Thyroid gland (tissue), 4 donors: ENCODE data around the gene GRK1. TPM values are rescaled to one million over a fixed set of nuclear protein-coding genes. Genes with fewer than 3 reads are reported as not detected.

Source experiments
- DNase-seq, 2 donors: peaks; one replicate each; pipeline ENCODE4 v3.0.0-alpha.2; 2019
- H3K27ac ChIP-seq, 3 donors: fragments of 200-600 bp; sonication (generic); 1 replicate in 2 of 3; 2 replicates in 1 of 3; pipeline ENCODE4 v1.5.1; 2016 to 2019; ENCODE audit warnings: mild to moderate bottlenecking in 1 of 3, moderate library complexity in 1 of 3
- H3K27me3 ChIP-seq: fragments of 200-600 bp; sonication (generic); one replicate; pipeline ENCODE4 v1.5.1; 2019
- H3K36me3 ChIP-seq, 2 donors: fragments of 200-600 bp; sonication (generic); one replicate each; pipeline ENCODE4 v1.5.1; 2016 to 2019
- H3K4me1 ChIP-seq, 2 donors: fragments of 200-600 bp; sonication (generic); one replicate each; pipeline ENCODE4 v1.5.1; 2017 to 2019
- H3K4me3 ChIP-seq, 3 donors: fragments of 200-600 bp; sonication (generic); replicated peaks in 1 of 3; 1 replicate in 2 of 3; 2 replicates in 1 of 3; pipeline ENCODE4 v1.5.1; 2016; ENCODE audit warnings: mild to moderate bottlenecking in 1 of 3
- H3K9me3 ChIP-seq: fragments of 200-600 bp; sonication (generic); one replicate; pipeline ENCODE4 v1.5.1; 2017
- POLR2A ChIP-seq, 2 donors: fragments of 450-650 bp; IDR thresholded peaks; one replicate each; pipeline ENCODE4 v1.6.1; 2017; ENCODE audit warnings: antibody characterized with exemption in 2 of 2, mild to moderate bottlenecking in 2 of 2, moderate library complexity in 1 of 2
- WGBS, 2 donors: methylation state at CpG; one replicate each; pipeline ENCODE4 v1.1.5; 2017; 5-methylcytosine and 5-hydroxymethylcytosine counted together
- intact Hi-C: fragments of 100-400 bp; cut with DNase I; formaldehyde crosslinking; loops from one replicate; pipeline ENCODE4 v1.15.1; 2023
- total RNA-seq, 4 donors: library from RNA; depleted of rRNA; stranded (reverse); fragments of >200 nt; gene quantifications; one replicate each; pipeline ENCODE4 v1.2.3, GENCODE V29; 2016
- TF ChIP-seq, protein P1 (sequence below), 6 experiments: fragments of 200-600 bp in 3 of 6; fragments of 450-650 bp in 3 of 6; sonication (generic) in 3 of 6; IDR thresholded peaks; one replicate each; pipeline ENCODE4 v1.5.1; 2016 to 2019; ENCODE audit warnings: antibody characterized with exemption in 6 of 6, mild to moderate bottlenecking in 2 of 6, inconsistent platforms in 1 of 6, moderate library complexity in 1 of 6

Gene GRK1
- total RNA-seq, 4 donors from 2014 or later = 2.0 to 17.9 (median 2.7) TPM

GRCh38 chr13:113734826-113735125, 67.8 kb downstream of the GRK1 start:
- no peaks in the 10 kb centered on the region for H3K36me3 ChIP-seq

DNA sequence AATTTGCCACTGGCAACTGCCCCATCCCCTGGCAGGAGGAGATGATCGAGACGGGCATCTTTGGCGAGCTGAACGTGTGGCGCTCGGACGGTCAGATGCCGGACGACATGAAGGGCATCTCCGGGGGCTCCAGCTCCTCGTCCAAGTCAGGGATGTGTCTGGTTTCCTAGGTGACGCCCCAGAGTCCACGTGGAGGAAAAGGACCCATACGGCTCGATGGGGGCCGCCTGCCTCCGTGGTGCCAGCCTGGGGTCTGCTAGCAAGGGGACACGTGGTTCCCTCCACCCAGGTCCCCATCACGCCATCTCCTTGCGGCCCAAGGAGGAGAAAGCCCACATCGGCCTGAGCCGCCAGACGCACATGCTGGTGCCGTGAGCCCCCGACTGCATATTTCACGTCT, 68.2 kb downstream of the GRK1 start:
- TF ChIP-seq POLR2A (IDR thresholded peaks at IDR 0.05) = no peak
- TF ChIP-seq, protein P1, sequence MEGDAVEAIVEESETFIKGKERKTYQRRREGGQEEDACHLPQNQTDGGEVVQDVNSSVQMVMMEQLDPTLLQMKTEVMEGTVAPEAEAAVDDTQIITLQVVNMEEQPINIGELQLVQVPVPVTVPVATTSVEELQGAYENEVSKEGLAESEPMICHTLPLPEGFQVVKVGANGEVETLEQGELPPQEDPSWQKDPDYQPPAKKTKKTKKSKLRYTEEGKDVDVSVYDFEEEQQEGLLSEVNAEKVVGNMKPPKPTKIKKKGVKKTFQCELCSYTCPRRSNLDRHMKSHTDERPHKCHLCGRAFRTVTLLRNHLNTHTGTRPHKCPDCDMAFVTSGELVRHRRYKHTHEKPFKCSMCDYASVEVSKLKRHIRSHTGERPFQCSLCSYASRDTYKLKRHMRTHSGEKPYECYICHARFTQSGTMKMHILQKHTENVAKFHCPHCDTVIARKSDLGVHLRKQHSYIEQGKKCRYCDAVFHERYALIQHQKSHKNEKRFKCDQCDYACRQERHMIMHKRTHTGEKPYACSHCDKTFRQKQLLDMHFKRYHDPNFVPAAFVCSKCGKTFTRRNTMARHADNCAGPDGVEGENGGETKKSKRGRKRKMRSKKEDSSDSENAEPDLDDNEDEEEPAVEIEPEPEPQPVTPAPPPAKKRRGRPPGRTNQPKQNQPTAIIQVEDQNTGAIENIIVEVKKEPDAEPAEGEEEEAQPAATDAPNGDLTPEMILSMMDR (IDR thresholded peaks at IDR 0.05) = no peak
- intact Hi-C loops = no loop called here
- no peaks in the 10 kb centered on the region for H3K9me3 ChIP-seq
- H3K4me3 ChIP-seq = no peak overlapping the region
- no peaks in the 10 kb centered on the region for H3K36me3 ChIP-seq
- DNase-seq = no peak
- H3K27me3 ChIP-seq = no peaks in the 10 kb centered on the region
- WGBS, 2 donors = 93 to 95% methylated on average over 14 to 26 of the region's 26 CpGs
- H3K4me1 ChIP-seq = no peaks in the 10 kb centered on the region
- H3K27ac ChIP-seq = no peak overlapping the region

More at GRCh38 chr13:113734826-113735125, 67.8 kb downstream of the GRK1 start:
- H3K4me1 ChIP-seq = no peaks in the 10 kb centered on the region
- intact Hi-C loops = no loop called here
- no peaks in the 10 kb centered on the region for H3K27me3 ChIP-seq
- WGBS, 2 donors = 69 to 80% methylated on average over 8 of the region's 8 CpGs
- H3K27ac ChIP-seq = no peak overlapping the region
- H3K9me3 ChIP-seq = no peaks in the 10 kb centered on the region
- DNase-seq = no peak
- H3K4me3 ChIP-seq = no peak overlapping the region
- TF ChIP-seq, protein P1 (IDR thresholded peaks at IDR 0.05) = no peak

DNA sequence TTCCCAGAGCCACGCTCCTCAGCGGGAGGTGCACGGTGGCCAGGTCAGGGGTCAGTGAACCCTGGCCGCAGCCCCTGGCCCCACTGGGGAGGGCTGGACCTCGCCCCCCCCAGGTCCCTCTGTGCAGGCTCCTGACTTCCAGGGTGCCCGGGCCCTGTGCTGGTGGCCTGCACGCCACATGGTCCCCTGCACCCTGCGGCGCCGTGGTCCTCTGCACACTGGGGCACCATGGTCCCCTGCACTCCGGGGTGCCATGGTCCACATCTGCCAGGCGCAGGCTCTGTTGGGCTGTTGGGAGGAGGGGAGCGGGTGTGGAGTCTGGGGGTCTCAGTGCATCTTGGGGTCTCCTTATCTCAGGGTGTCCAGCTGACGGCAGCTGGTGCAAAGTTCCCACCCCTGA, 68.7 kb downstream of the GRK1 start:
- no peaks in the 10 kb centered on the region for H3K36me3 ChIP-seq
- H3K9me3 ChIP-seq = no peaks in the 10 kb centered on the region
- no peak for DNase-seq
- TF ChIP-seq POLR2A (IDR thresholded peaks at IDR 0.05) = no peak
- TF ChIP-seq, protein P1 (IDR thresholded peaks at IDR 0.05) = no peak
- H3K4me1 ChIP-seq = no peaks in the 10 kb centered on the region
- H3K27me3 ChIP-seq = no peaks in the 10 kb centered on the region
- no peak overlapping the region for H3K4me3 ChIP-seq
- intact Hi-C loops = no loop called here
- WGBS, 2 donors = 96 to 100% methylated on average over 2 to 12 of the region's 14 CpGs
- no peak overlapping the region for H3K27ac ChIP-seq

GRCh38 chr13:113736258-113736731, 69.3 kb downstream of the GRK1 start:
- Histone ChIP-seq H3K4me3 (no peak overlapping the region), H3K9me3 (no peaks in the 10 kb centered on the region), H3K36me3 (no peaks in the 10 kb centered on the region), H3K27me3 (no peaks in the 10 kb centered on the region), H3K27ac (no peak overlapping the region), H3K4me1 (no peaks in the 10 kb centered on the region)
- intact Hi-C loops = no loop called here
- no peak for TF ChIP-seq POLR2A (IDR thresholded peaks at IDR 0.05)
- TF ChIP-seq, protein P1 (IDR thresholded peaks at IDR 0.05) = no peak
- no peak for DNase-seq
- WGBS, 2 donors = 77 to 95% methylated on average over 6 to 10 of the region's 10 CpGs

DNA sequence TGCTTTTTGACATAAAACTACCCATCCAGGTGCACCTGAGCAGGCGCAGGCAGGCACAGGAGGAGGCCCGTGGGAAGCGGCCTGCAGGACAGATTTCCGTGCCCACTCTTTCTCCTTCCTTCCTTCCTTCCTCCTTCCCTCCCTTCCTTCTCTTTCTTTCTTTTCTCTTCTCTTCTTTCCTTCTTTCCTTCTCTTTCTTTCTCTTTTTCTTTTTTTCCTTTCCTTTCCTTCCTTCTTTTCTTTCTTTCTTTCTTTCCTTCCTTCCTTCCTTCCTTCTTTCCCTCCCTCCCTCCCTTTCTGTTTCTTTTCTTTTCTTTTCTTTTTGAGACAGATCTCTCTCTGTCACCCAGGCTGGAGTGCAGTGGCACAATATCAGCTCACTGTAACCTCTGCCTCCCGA, 70.8 kb downstream of the GRK1 start:
- Histone ChIP-seq H3K27ac (no peak overlapping the region), H3K4me3 (no peak overlapping the region), H3K4me1 (peaks cover 0 to 7% of the 10 kb centered on the region in 2 donors), H3K36me3 (no peaks in the 10 kb centered on the region), H3K27me3 (no peaks in the 10 kb centered on the region), H3K9me3 (no peaks in the 10 kb centered on the region)
- DNase-seq = no peak
- 79 to 84% methylated on average over 5 of the region's 5 CpGs for WGBS, 2 donors
- intact Hi-C loops = no loop called here
- TF ChIP-seq, protein P1 (IDR thresholded peaks at IDR 0.05) = no peak
- no peak for TF ChIP-seq POLR2A (IDR thresholded peaks at IDR 0.05)
